ENCODE results near the gene SLC7A8.

DNA sequence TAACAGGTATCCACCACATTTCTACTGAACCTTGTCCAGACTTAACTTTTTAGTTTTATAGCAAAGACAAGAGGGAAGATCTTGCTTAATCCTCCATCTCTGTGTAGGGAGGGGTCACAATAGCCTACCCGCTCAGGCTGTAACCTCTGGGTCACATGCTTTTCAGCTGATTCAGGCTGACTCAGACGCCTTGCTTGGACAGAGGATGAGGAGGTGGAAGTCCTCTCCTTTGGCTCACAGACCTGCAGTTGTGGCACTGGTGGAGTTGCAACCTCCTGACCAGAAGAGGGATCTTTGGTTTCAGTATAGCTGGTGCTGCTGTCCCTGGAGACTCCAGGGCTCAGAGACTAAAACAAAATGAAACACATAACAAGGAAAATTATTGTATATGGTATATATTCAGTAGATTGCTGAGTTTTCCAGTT lies 104.8 kb downstream of the SLC7A8 start:
- TF ChIP-seq CTCF (IDR thresholded peaks at IDR 0.05; ENCODE audit: low read depth, low read length, poor library complexity, severe bottlenecking) (no peak), EZH2phosphoT487 (IDR thresholded peaks at IDR 0.05; ENCODE audit: borderline replicate concordance, low read length) (no peak)

Measured in DOHH2 (cell line).